Neural progenitor cell (in vitro differentiated cells): ENCODE measurements around the gene FSCB.

Source experiments
- CTCF ChIP-seq: fragments of 200-600 bp; sonication (generic); IDR thresholded peaks from 2 replicates; pipeline ENCODE4 v1.5.1; 2017; ENCODE audit warnings: antibody characterized with exemption, mild to moderate bottlenecking
- EZH2 ChIP-seq: fragments of 200-600 bp; sonication (generic); IDR thresholded peaks from 2 replicates; pipeline ENCODE4 v1.6.1; 2017; ENCODE audit warnings: antibody characterized with exemption, mild to moderate bottlenecking, moderate library complexity
- EZH2phosphoT487 ChIP-seq: fragments of 200-600 bp; sonication (generic); IDR thresholded peaks from 2 replicates; pipeline ENCODE4 v1.6.1; 2017; ENCODE audit warnings: antibody characterized with exemption

- TF ChIP-seq CTCF (peak; percentile 22), EZH2 (no peak), EZH2phosphoT487 (no peak)
These were observed 1.5 kb downstream of the FSCB start for GRCh38 chr14:44505588-44505987.
